H1 (cell line): Measurements from ENCODE around the gene CGB2.
"Not testable (repeated sequence)": the region's sequence is repeated elsewhere in the genome, so short reads cannot be mapped to it uniquely, and the experiment has no call there.

ENCODE experiments used
- CEBPB ChIP-seq: IDR thresholded peaks from 2 replicates; pipeline ENCODE4 v1.6.1; 2012; ENCODE audit warnings: low read depth, low read length
- E2F6 ChIP-seq: IDR thresholded peaks from 2 replicates; pipeline ENCODE4 v1.6.1; 2012; ENCODE audit warnings: inconsistent platforms
- EZH2 ChIP-seq: fragments of 200-600 bp; sonication (generic); IDR thresholded peaks from 2 replicates; pipeline ENCODE4 v1.7.1; 2012; ENCODE audit warnings: low read depth, mild to moderate bottlenecking, moderate library complexity, low read length, inconsistent platforms; ENCODE audit not compliant: severe bottlenecking
- MAX ChIP-seq: IDR thresholded peaks from 2 replicates; pipeline ENCODE4 v1.6.1; 2012; ENCODE audit warnings: inconsistent platforms
- POLR2AphosphoS5 ChIP-seq: IDR thresholded peaks from 2 replicates; pipeline ENCODE4 v1.6.1; 2011; ENCODE audit warnings: low read depth, low read length
- POU5F1 ChIP-seq: IDR thresholded peaks from 2 replicates; pipeline ENCODE4 v1.6.1; 2011; ENCODE audit warnings: low read depth, mild to moderate bottlenecking, low read length, moderate library complexity
- TAF1 ChIP-seq: IDR thresholded peaks from 2 replicates; pipeline ENCODE4 v1.6.1; 2011; ENCODE audit warnings: mild to moderate bottlenecking, low read depth, low read length

GRCh38 chr19:49049011-49049410, 17.3 kb downstream of the CGB2 start, which contains the start of gene CGB8:
- not testable (repeated sequence) for TF ChIP-seq POU5F1, TAF1, EZH2, MAX, POLR2AphosphoS5, E2F6, CEBPB
